ENCODE results near the gene INSC.

DNA sequence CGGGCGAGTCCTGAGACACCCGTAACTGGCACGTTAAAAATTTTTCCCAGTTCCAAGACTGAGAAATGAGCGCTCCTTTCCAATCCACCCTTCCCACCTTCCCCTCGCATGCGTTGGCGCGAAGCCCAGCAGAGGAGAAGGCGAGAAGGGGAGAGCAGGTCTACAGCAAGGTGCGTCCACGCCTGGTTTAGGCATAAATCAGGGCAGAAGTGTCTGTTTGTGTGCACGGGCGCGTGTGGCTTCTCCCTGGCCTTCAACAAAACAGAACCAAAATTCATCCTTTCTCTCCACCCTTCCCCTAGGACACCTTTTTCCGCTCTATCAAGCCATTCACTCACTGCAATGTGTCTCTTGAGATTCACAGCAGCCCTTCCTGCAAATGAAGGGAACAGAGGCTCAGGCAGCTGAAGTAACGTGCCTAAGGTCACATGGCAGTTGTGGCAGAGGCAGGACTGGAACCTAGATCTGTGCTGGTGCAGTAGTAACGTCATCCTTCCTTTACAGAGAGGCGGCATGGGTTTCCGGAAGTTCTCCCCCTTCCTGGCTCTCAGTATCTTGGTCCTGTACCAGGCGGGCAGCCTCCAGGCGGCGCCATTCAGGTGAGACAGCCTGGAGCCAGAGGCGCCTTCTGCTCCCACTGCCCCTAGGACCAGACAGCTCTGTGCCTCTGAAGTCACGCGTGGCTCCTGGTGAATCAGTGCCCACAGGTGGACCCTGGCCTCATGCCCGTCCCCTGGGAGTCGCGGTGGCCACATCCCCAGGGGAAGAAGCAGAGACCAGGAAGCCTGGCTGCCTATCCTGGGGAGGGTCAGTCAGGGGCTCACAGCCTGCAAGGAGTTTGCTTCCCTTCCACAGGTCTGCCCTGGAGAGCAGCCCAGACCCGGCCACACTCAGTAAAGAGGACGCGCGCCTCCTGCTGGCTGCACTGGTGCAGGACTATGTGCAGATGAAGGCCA, 40.2 kb upstream of the INSC start:
- TF ChIP-seq, protein P1, sequence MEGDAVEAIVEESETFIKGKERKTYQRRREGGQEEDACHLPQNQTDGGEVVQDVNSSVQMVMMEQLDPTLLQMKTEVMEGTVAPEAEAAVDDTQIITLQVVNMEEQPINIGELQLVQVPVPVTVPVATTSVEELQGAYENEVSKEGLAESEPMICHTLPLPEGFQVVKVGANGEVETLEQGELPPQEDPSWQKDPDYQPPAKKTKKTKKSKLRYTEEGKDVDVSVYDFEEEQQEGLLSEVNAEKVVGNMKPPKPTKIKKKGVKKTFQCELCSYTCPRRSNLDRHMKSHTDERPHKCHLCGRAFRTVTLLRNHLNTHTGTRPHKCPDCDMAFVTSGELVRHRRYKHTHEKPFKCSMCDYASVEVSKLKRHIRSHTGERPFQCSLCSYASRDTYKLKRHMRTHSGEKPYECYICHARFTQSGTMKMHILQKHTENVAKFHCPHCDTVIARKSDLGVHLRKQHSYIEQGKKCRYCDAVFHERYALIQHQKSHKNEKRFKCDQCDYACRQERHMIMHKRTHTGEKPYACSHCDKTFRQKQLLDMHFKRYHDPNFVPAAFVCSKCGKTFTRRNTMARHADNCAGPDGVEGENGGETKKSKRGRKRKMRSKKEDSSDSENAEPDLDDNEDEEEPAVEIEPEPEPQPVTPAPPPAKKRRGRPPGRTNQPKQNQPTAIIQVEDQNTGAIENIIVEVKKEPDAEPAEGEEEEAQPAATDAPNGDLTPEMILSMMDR (IDR thresholded peaks at IDR 0.05), result peak in 3 of 4 experiments; percentile 54 to 79 (median 59)
- TF ChIP-seq EP300 (IDR thresholded peaks at IDR 0.05) (no peak), POLR2A (IDR thresholded peaks at IDR 0.05) (no peak)

All from gastroesophageal sphincter (tissue), 3 donors.